Common myeloid progenitor, CD34-positive (primary cell): ENCODE results near the gene BRICD5.

Source experiments
- CTCF ChIA-PET: fragments of 350-600 bp; sonication (Branson Sonifier 250); formaldehyde crosslinking; loops from one replicate; lab custom pipeline; 2021; ENCODE audit warnings: antibody characterized with exemption; lab: Charles Lee
- POLR2A ChIA-PET: fragments of 350-600 bp; sonication (Branson Sonifier 250); formaldehyde crosslinking; loops from one replicate; lab custom pipeline; 2021; ENCODE audit warnings: antibody characterized with exemption; lab: Charles Lee
- DNase-seq, 3 donors: peaks; one replicate each; pipeline versions ENCODE4 v3.0.0 to v3.0.0-alpha.2; 2013
- H3K27ac ChIP-seq, 2 experiments: 1 replicate in 1 of 2; 2 replicates in 1 of 2; pipeline ENCODE4 v1.7.0; 2013; ENCODE audit warnings: inconsistent platforms in 2 of 2, low read length in 2 of 2, mild to moderate bottlenecking in 2 of 2, low read depth in 1 of 2, moderate library complexity in 1 of 2; ENCODE audit not compliant: severe bottlenecking in 2 of 2, insufficient read depth in 1 of 2, poor library complexity in 1 of 2
- H3K27me3 ChIP-seq, 5 experiments: replicated peaks in 2 of 5; 1 replicate in 3 of 5; 2 replicates in 2 of 5; pipeline versions ENCODE4 v1.6.1 to v1.7.0; 2013; ENCODE audit warnings: low read length in 4 of 5, mild to moderate bottlenecking in 2 of 5, moderate library complexity in 2 of 5, inconsistent platforms in 1 of 5; ENCODE audit not compliant: insufficient read depth in 5 of 5, control insufficient read depth in 4 of 5
- H3K36me3 ChIP-seq, 4 experiments: 1 replicate in 2 of 4; 2 replicates in 2 of 4; pipeline versions ENCODE4 v1.6.1 to v1.7.0; 2013; ENCODE audit warnings: low read length in 3 of 4, control low read depth in 1 of 4, mild to moderate bottlenecking in 1 of 4; ENCODE audit not compliant: control insufficient read depth in 4 of 4, insufficient read depth in 4 of 4
- H3K4me1 ChIP-seq, 4 experiments: 1 replicate in 3 of 4; 2 replicates in 1 of 4; pipeline versions ENCODE4 v1.6.1 to v1.7.1; 2013; ENCODE audit warnings: low read length in 3 of 4, mild to moderate bottlenecking in 3 of 4, control low read depth in 1 of 4, inconsistent platforms in 1 of 4, moderate library complexity in 1 of 4; ENCODE audit not compliant: control insufficient read depth in 4 of 4, insufficient read depth in 4 of 4; ENCODE audit errors: control extremely low read depth in 1 of 4
- H3K4me3 ChIP-seq, 7 experiments: 1 replicate in 4 of 7; 2 replicates in 3 of 7; pipeline versions ENCODE4 v1.5.1 to v1.7.0; 2013; ENCODE audit warnings: mild to moderate bottlenecking in 7 of 7, low read length in 6 of 7, moderate library complexity in 6 of 7, inconsistent platforms in 2 of 7, low read depth in 2 of 7, control low read depth in 1 of 7; ENCODE audit not compliant: insufficient read depth in 4 of 7, control insufficient read depth in 1 of 7; ENCODE audit errors: extremely low read depth in 1 of 7
- H3K9me3 ChIP-seq, 5 experiments: 1 replicate in 4 of 5; 2 replicates in 1 of 5; pipeline versions ENCODE4 v1.6.1 to v1.7.1; 2013; ENCODE audit warnings: low read length in 4 of 5, mild to moderate bottlenecking in 2 of 5, inconsistent platforms in 1 of 5, low read depth in 1 of 5, moderate library complexity in 1 of 5; ENCODE audit not compliant: control insufficient read depth in 4 of 5, insufficient read depth in 2 of 5; ENCODE audit errors: control extremely low read depth in 1 of 5
- WGBS: methylation state at CpG from one replicate; pipeline ENCODE4 v1.1.5; 2013; ENCODE audit not compliant: insufficient coverage; 5-methylcytosine and 5-hydroxymethylcytosine counted together

The BRICD5 gene

DNA sequence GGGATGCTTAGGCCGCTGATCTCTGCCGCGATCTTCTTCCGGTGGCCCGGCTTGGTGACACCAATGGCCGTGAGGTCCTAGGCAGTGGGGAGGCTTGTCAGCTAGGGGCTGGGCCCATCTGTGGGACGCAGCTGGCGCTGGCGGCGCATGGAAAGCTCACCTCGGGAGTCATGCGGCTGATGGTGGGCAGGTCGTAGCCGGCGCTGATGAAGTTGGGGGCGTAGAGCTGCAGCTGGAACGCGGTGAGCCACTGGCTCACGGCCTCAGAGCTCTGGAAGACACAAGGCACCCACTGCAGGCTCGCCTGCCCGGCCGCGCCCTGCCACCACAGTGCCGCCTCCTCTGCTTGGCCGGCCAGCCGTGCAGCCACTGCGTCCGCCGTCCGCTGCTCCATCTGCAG lies 27.0 kb downstream of the BRICD5 start:
- POLR2A ChIA-PET: interaction anchor here (1.7 kb wide), 1 partner anchor 29 kb away, joined by 4 read pairs; the partner anchor contains the start of gene TRAF7
- CTCF ChIA-PET: interaction anchor here (2.1 kb wide), 1 partner anchor 10 kb away, joined by 5 read pairs; no protein-coding TSS in a partner anchor
- H3K36me3 ChIP-seq: no peaks in the 10 kb centered on the region
- H3K9me3 ChIP-seq: no peaks in the 10 kb centered on the region
- peaks cover 0 to 7% (median 0%) of the 10 kb centered on the region in 5 experiments for H3K27me3 ChIP-seq
- H3K4me3 ChIP-seq: no peak overlapping the region
- H3K27ac ChIP-seq: no peak overlapping the region
- 94% methylated on average over 23 of the region's 30 CpGs for WGBS
- no peaks in the 10 kb centered on the region for H3K4me1 ChIP-seq
- DNase-seq: no peak

- DNase-seq: no peak
- Histone ChIP-seq H3K27me3 (peaks cover 0 to 13% (median 0%) of the 10 kb centered on the region in 5 experiments), H3K4me3 (no peak overlapping the region), H3K9me3 (no peaks in the 10 kb centered on the region), H3K27ac (no peak overlapping the region), H3K36me3 (peaks cover 0 to 13% (median 5%) of the 10 kb centered on the region in 4 experiments), H3K4me1 (no peaks in the 10 kb centered on the region)
- ChIA-PET POLR2A (interaction anchor here (1.7 kb wide), 1 partner anchor 27 kb away, joined by 4 read pairs; the partner anchor contains the start of gene TRAF7), CTCF (no interaction called here)
- WGBS: 98% methylated on average over 20 of the region's 20 CpGs
These were observed 28.7 kb downstream of the BRICD5 start for GRCh38 chr16:2181952-2182351.

DNA sequence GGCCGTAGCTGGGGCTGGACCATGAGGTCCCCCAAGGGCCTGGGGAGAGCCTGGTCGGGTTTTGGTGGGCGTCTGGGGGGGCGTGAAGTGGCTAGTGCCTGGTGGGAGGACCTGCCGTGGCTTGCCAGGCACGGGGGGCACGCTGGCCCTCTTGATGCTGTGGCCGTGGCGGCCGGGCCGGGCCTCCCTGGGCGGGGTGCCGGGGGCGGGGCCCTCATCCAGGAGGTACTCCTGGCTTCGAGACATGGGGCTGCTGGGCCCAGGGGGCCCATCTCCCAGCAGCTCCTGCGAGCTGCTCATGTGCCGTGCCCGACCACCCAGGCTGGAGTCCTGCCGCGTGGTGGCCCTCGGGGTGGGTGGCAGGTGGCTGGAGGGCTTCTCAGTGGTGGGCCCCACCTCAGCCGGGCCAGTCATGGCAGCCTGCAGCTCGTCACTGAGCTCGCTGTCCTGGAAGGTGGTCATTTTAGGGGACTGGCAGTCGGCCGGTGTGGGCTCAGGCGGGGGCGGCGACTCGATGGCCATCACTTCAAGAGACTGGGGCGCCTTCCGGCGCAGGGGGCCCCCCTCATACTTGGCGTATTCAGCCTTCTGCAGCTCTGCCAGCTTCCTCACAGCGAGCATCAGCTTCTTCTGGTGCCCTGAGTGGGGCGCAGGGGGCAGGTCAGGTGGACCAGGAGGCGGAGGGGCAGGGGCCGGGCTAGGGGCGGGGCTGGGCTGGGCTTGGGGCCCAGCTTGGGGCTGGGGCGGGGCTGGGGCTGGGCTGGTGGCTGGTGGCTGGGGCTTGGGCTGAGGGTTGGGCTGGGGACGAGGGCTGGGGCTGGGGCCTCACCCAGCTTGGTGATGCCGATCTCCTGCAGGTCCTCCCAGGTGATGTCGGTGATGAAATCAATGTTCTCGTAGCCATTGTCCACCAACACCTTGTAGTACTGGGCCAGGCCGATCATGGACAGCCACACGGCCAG lies 29.4 kb downstream of the BRICD5 start:
- DNase-seq: no peak
- no peak overlapping the region for H3K4me3 ChIP-seq
- H3K36me3 ChIP-seq: peaks cover 0 to 20% (median 10%) of the 10 kb centered on the region in 4 experiments
- H3K9me3 ChIP-seq: no peaks in the 10 kb centered on the region
- WGBS: 91% methylated on average over 31 of the region's 46 CpGs
- ChIA-PET POLR2A (no interaction called here), CTCF (interaction anchor here (0.8 kb wide), 1 partner anchor 70 kb away, joined by 3 read pairs; the partner anchor contains the start of gene ECI1)
- peaks cover 0 to 13% (median 0%) of the 10 kb centered on the region in 5 experiments for H3K27me3 ChIP-seq
- H3K4me1 ChIP-seq: no peaks in the 10 kb centered on the region
- no peak overlapping the region for H3K27ac ChIP-seq

- H3K27me3 ChIP-seq: peaks cover 0 to 13% (median 0%) of the 10 kb centered on the region in 5 experiments
- H3K36me3 ChIP-seq: peaks cover 0 to 28% (median 16%) of the 10 kb centered on the region in 4 experiments
- H3K4me3 ChIP-seq: no peak overlapping the region
- no peak for DNase-seq
- no peaks in the 10 kb centered on the region for H3K9me3 ChIP-seq
- no peak overlapping the region for H3K27ac ChIP-seq
- WGBS: 97% methylated on average over 36 of the region's 43 CpGs
- H3K4me1 ChIP-seq: no peaks in the 10 kb centered on the region
- ChIA-PET POLR2A (no interaction called here), CTCF (no interaction called here)
These were observed 30.2 kb downstream of the BRICD5 start for GRCh38 chr16:2180461-2180860.

GRCh38 chr16:2179576-2179975 lies 31.1 kb downstream of the BRICD5 start:
- Histone ChIP-seq H3K27ac (no peak overlapping the region), H3K9me3 (no peaks in the 10 kb centered on the region), H3K4me3 (no peak overlapping the region), H3K36me3 (peaks cover 0 to 36% (median 24%) of the 10 kb centered on the region in 4 experiments), H3K27me3 (peaks cover 0 to 13% (median 0%) of the 10 kb centered on the region in 5 experiments), H3K4me1 (no peaks in the 10 kb centered on the region)
- ChIA-PET POLR2A (no interaction called here), CTCF (no interaction called here)
- 98% methylated on average over 31 of the region's 31 CpGs for WGBS
- no peak for DNase-seq

DNA sequence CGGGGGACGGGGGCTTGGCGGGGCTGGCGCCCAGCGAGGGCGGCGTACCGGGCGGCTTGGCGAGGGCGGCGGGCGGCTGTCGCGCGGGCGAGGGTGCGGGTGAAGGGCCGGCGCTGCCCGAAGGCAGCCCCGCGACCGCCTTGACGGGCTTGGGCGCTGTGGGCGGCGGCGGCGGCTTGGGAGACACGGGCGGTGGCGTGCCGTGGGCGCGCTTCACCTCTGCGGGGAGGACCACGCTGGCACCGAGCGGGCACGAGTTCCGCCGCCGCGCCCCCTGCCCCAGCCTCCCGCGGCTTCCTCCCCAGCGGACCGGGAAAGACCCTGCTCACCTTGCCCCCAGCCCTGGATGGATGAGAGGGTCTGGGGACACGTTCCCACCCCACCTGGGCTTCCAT lies 31.6 kb downstream of the BRICD5 start:
- WGBS: 25% methylated on average over 24 of the region's 50 CpGs
- Histone ChIP-seq H3K4me3 (no peak overlapping the region), H3K36me3 (peaks cover 2 to 41% (median 28%) of the 10 kb centered on the region in 4 experiments), H3K9me3 (no peaks in the 10 kb centered on the region), H3K27me3 (peaks cover 0 to 13% (median 0%) of the 10 kb centered on the region in 5 experiments), H3K4me1 (no peaks in the 10 kb centered on the region), H3K27ac (no peak overlapping the region)
- DNase-seq: no peak
- POLR2A ChIA-PET: no interaction called here
- CTCF ChIA-PET: no interaction called here
